Sigmoid colon (tissue), 7 donors: ENCODE results near the gene NRGN. TPM values are rescaled to one million over a fixed set of nuclear protein-coding genes. Genes with fewer than 3 reads are reported as not detected.

Experiments used
- DNase-seq: peaks from one replicate; pipeline ENCODE4 v3.0.0-alpha.2; 2019
- H3K27ac ChIP-seq, 4 donors: fragments of 200-600 bp; sonication (generic); one replicate each; pipeline ENCODE4 v1.5.1; 2016 to 2019; ENCODE audit warnings: mild to moderate bottlenecking in 1 of 4
- H3K27me3 ChIP-seq, 3 donors: fragments of 200-600 bp; sonication (generic); one replicate each; pipeline ENCODE4 v1.5.1; 2019; ENCODE audit warnings: mild to moderate bottlenecking in 1 of 3
- H3K36me3 ChIP-seq, 4 donors: fragments of 200-600 bp; sonication (generic); one replicate each; pipeline ENCODE4 v1.5.1; 2016 to 2019
- H3K4me1 ChIP-seq, 4 donors: fragments of 200-600 bp; sonication (generic); one replicate each; pipeline ENCODE4 v1.5.1; 2017 to 2019
- H3K4me3 ChIP-seq, 4 donors: fragments of 200-600 bp; sonication (generic); one replicate each; pipeline ENCODE4 v1.5.1; 2017 to 2019; ENCODE audit warnings: mild to moderate bottlenecking in 2 of 4, moderate library complexity in 1 of 4
- H3K9me3 ChIP-seq, 4 donors: fragments of 200-600 bp in 3 of 4; sonication (generic) in 3 of 4; one replicate each; pipeline versions ENCODE4 v1.5.1 to v1.6.1; 2013 to 2019
- EP300 ChIP-seq, 4 donors: sonication (generic); formaldehyde crosslinking; IDR thresholded peaks; one replicate each; pipeline ENCODE4 v1.6.1; 2017; ENCODE audit warnings: antibody characterized with exemption in 4 of 4
- POLR2A ChIP-seq, 2 donors: fragments of 450-650 bp; IDR thresholded peaks; one replicate each; pipeline ENCODE4 v1.6.1; 2016; ENCODE audit warnings: antibody characterized with exemption in 2 of 2, mild to moderate bottlenecking in 2 of 2, moderate library complexity in 2 of 2
- POLR2AphosphoS5 ChIP-seq, 4 donors: sonication (generic); formaldehyde crosslinking; IDR thresholded peaks; one replicate each; pipeline ENCODE4 v1.6.1; 2017; ENCODE audit warnings: antibody characterized with exemption in 4 of 4
- WGBS, 2 donors: extraction: QIAGEN DNeasy Blood & Tissue Kit; methylation state at CpG; one replicate each; pipeline ENCODE4 v1.1.7; 2013; 5-methylcytosine and 5-hydroxymethylcytosine counted together
- intact Hi-C: fragments of 100-400 bp; cut with DNase I; formaldehyde crosslinking; loops from one replicate; pipeline ENCODE4 v1.15.1; 2023
- polyA plus RNA-seq, 3 donors: library from polyadenylated mRNA; stranded (reverse); fragments of 200-250 nt; gene quantifications; one replicate each; pipeline ENCODE4 v1.2.3, GENCODE V29; 2013
- total RNA-seq, 4 donors: library from RNA; depleted of rRNA; stranded (reverse); fragments of >200 nt; gene quantifications; one replicate each; pipeline ENCODE4 v1.1.0, GENCODE V29; 2016
- TF ChIP-seq, protein P1 (sequence below), 4 experiments: fragments of 450-650 bp in 3 of 4; fragments of 200-600 bp in 1 of 4; IDR thresholded peaks; one replicate each; pipeline ENCODE4 v1.5.1; 2016 to 2019; ENCODE audit warnings: antibody characterized with exemption in 4 of 4, mild to moderate bottlenecking in 3 of 4, moderate library complexity in 2 of 4
- donor health status: healthy with polysubstance abuse.
- donor health status: Bipolar disorder and iron deficiency.
- donor health status: healthy.

Gene NRGN
- total and polyA plus RNA-seq, 7 donors: 0.95 to 7.4 (median 1.3) TPM; not detected in 2

DNA sequence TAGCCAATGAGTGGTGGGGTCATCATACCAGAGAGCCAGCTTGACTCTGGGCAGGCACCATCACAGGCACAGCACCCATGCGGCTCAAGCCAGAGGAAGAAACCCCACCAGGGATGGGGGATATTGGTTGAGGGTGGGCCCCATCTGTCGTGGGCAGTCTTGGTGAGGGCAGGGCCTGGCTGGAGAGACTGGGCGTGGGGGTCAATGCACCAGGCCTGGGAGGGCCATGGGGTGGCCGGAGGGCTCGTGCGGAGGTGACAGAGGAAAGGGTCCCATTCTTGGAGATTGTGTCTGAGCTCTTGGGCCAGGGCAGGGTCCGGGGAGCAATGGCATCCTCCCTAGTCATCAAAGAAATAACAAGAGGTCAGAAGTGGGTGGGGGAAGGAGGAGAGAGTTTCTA, 13.9 kb downstream of the NRGN start:
- WGBS, 2 donors: 91 to 95% methylated on average over 7 of the region's 7 CpGs
- Histone ChIP-seq H3K4me1 (peaks cover 0 to 15% (median 6%) of the 10 kb centered on the region in 4 donors), H3K9me3 (no peaks in the 10 kb centered on the region), H3K4me3 (no peak overlapping the region), H3K27me3 (peaks cover 12 to 93% (median 67%) of the 10 kb centered on the region in 3 donors), H3K36me3 (no peaks in the 10 kb centered on the region), H3K27ac (no peak overlapping the region)
- TF ChIP-seq, protein P1, sequence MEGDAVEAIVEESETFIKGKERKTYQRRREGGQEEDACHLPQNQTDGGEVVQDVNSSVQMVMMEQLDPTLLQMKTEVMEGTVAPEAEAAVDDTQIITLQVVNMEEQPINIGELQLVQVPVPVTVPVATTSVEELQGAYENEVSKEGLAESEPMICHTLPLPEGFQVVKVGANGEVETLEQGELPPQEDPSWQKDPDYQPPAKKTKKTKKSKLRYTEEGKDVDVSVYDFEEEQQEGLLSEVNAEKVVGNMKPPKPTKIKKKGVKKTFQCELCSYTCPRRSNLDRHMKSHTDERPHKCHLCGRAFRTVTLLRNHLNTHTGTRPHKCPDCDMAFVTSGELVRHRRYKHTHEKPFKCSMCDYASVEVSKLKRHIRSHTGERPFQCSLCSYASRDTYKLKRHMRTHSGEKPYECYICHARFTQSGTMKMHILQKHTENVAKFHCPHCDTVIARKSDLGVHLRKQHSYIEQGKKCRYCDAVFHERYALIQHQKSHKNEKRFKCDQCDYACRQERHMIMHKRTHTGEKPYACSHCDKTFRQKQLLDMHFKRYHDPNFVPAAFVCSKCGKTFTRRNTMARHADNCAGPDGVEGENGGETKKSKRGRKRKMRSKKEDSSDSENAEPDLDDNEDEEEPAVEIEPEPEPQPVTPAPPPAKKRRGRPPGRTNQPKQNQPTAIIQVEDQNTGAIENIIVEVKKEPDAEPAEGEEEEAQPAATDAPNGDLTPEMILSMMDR (IDR thresholded peaks at IDR 0.05): no peak
- no peak for TF ChIP-seq POLR2AphosphoS5 (IDR thresholded peaks at IDR 0.05)
- intact Hi-C loops: loop anchor here (10.0 kb wide), 1 partner anchor 201 kb away; the partner anchor contains the start of gene CCDC15
- no peak for DNase-seq

DNA sequence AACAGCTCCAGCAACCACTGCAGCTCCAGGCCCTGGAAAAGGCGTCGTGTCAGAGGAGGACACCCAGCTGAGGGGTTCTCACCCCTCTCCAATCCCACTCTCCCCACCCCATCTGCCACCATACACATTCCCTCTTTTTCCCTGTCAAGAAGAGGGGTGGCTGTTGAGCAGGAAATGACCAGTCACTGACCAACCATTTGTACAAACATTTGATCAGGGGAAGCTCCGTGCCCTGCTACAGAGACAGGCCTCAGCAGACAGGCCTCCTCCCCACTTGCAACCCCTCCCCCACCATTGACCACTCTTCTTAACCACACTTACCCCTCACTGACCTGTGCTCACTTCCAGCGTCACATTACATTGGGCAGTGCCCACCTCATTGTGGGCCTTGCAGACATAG, 14.6 kb downstream of the NRGN start:
- intact Hi-C loops: loop anchor here (10.0 kb wide), 1 partner anchor 200 kb away; the partner anchor contains the start of gene CCDC15
- TF ChIP-seq, protein P1 (IDR thresholded peaks at IDR 0.05): no peak
- TF ChIP-seq POLR2AphosphoS5 (IDR thresholded peaks at IDR 0.05) (no peak), EP300 (IDR thresholded peaks at IDR 0.05) (no peak), POLR2A (IDR thresholded peaks at IDR 0.05) (no peak)
- peaks cover 0 to 21% (median 13%) of the 10 kb centered on the region in 4 donors for H3K4me1 ChIP-seq
- 88 to 91% methylated on average over 4 of the region's 4 CpGs for WGBS, 2 donors
- no peak overlapping the region for H3K27ac ChIP-seq
- peaks cover 18 to 93% (median 67%) of the 10 kb centered on the region in 3 donors for H3K27me3 ChIP-seq
- no peak overlapping the region for H3K4me3 ChIP-seq
- H3K36me3 ChIP-seq: no peaks in the 10 kb centered on the region
- no peaks in the 10 kb centered on the region for H3K9me3 ChIP-seq
- no peak for DNase-seq

DNA sequence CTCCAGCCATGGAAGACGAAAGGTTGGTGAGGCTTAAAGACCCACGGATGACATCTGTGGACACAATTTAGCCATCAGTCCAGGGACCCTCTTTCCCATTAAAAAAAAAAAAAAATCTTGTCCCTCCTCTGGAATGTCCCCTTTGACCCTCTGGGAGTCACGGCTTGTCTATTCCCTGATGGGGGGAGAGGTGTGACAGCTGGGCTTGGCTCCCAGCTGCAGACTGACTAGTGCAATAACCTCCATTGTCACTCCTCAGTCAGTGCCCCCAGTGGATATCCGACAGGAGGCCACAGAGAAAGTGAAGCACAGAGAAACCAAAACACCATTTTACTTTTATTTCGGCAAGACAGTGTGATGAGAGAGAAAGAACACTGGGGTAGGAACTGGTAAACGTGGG, 15.0 kb downstream of the NRGN start:
- H3K4me1 ChIP-seq: peaks cover 0 to 25% (median 17%) of the 10 kb centered on the region in 4 donors
- intact Hi-C loops: loop anchor here (10.0 kb wide), 1 partner anchor 200 kb away; the partner anchor contains the start of gene CCDC15
- H3K4me3 ChIP-seq: no peak overlapping the region
- peaks cover 22 to 94% (median 67%) of the 10 kb centered on the region in 3 donors for H3K27me3 ChIP-seq
- WGBS, 2 donors: 85 to 87% methylated on average over 6 of the region's 6 CpGs
- no peak overlapping the region for H3K27ac ChIP-seq
- H3K36me3 ChIP-seq: no peaks in the 10 kb centered on the region
- no peak for DNase-seq
- H3K9me3 ChIP-seq: no peaks in the 10 kb centered on the region
- no peak for TF ChIP-seq EP300 (IDR thresholded peaks at IDR 0.05)
- TF ChIP-seq POLR2A (IDR thresholded peaks at IDR 0.05): no peak
- TF ChIP-seq, protein P1 (IDR thresholded peaks at IDR 0.05): no peak
- TF ChIP-seq POLR2AphosphoS5 (IDR thresholded peaks at IDR 0.05): no peak

DNA sequence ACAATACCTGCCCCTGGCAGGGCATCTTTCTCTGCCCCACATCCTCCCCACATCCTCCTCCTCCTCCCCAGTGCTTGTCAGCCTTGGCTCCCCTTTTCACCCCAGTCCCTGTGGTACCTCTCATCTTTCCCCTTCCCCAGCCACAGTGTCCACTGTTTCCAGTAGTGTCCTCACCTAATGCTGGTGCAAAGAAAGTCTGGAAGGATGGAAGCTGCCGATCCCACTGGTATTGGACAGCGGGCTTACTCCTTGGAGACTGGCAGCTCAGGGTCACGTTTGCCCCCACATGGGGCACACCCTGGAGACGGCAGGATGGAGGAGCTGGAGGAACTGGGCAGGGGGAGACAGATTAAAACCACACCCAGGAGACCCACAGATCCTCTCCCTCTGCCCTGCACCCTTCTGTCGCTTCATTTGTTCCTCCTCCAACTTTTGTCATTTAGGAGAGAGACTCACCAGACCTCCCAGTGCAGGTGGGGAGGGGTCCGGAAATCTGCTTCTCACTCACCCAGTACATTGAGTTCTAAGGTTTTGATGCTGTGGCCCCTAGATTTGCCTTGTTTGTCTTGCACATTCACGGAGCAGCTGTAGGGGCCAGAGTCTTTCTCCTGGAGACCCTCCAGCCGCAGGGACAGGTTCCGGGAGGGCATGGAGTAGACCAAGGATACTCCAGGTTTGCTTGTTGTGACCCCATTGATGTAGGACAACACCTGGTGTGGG, 16.5 kb downstream of the NRGN start:
- Histone ChIP-seq H3K9me3 (no peaks in the 10 kb centered on the region), H3K4me3 (no peak overlapping the region), H3K36me3 (no peaks in the 10 kb centered on the region), H3K27me3 (peaks cover 30 to 96% (median 67%) of the 10 kb centered on the region in 3 donors), H3K27ac (no peak overlapping the region), H3K4me1 (peaks cover 0 to 36% (median 27%) of the 10 kb centered on the region in 4 donors)
- intact Hi-C loops: loop anchor here (10.0 kb wide), 1 partner anchor 199 kb away; the partner anchor contains the start of gene CCDC15
- no peak for TF ChIP-seq POLR2AphosphoS5 (IDR thresholded peaks at IDR 0.05)
- TF ChIP-seq, protein P1 (IDR thresholded peaks at IDR 0.05): no peak
- no peak for TF ChIP-seq EP300 (IDR thresholded peaks at IDR 0.05)
- no peak for TF ChIP-seq POLR2A (IDR thresholded peaks at IDR 0.05)
- WGBS, 2 donors: 76 to 83% methylated on average over 9 of the region's 9 CpGs
- no peak for DNase-seq
